ENCODE measurements around the gene KCNQ1OT1.

KCNQ1OT1 gene

DNA sequence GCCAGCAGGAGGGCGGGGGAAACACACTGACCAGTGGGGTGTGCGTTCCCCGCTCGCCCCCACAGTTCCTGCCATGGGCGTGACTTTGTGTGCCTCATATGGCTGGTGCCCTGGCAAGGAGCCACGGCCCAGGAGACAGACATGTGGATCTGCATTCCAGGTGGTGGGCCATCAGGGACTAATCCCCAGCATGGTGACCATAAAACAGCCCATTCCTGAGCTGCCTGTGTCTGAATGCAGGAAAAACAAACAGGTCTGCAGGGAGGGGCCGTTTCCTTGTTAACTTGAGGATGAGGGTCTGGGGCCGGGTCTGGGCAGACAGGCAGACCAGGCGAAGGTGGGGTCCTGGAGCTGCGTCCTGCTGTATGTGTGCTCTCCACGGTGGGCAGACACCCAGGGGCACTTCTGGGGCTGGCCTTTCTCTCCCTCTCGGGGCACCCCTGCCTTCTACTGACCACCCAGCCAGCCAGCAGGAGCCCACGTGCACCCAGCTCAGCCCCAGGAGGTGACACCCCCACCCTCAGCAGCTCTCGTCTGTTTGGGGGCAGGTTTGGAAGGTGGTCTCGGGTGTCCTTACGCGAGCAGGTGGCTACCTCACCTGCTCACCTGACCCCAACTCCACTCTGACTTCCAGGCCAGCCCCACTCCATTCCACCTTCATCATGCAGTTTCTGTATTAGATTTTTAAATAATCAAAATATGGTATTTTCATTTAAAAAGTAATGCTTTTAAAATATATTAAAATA, 120.3 kb downstream of the KCNQ1OT1 start:
- Histone ChIP-seq H2AFZ (ENCODE audit: low read length) (no peak overlapping the region), H2BK5ac (ENCODE audit: low read length) (no peak overlapping the region), H3K9ac (ENCODE audit: low read depth, low read length, poor library complexity) (peak overlapping the region; percentile 79), H3K14ac (ENCODE audit: low read length) (no peak overlapping the region), H2BK120ac (ENCODE audit: low read depth, low read length) (no peak overlapping the region), H3K27ac (replicated peaks; ENCODE audit: low read length) (no peak overlapping the region), H3K9me3 (replicated peaks in 1 of 2; ENCODE audit: control insufficient read depth in 2 of 2, insufficient read depth in 1 of 2, low read depth in 1 of 2, low read length in 2 of 2) (no peaks in the 10 kb centered on the region), H4K91ac (ENCODE audit: low read depth, low read length, poor library complexity) (no peak overlapping the region), H3K27me3 (ENCODE audit: control insufficient read depth in 3 of 3, insufficient read depth in 3 of 3, low read depth in 1 of 3, low read length in 3 of 3) (peaks cover 0 to 7% (median 0%) of the 10 kb centered on the region in 3 experiments), H3K23ac (ENCODE audit: low read depth, low read length, poor library complexity) (no peak overlapping the region), H3K4me2 (ENCODE audit: insufficient read depth, low read length, poor library complexity, severe bottlenecking) (no peak overlapping the region), H3K4ac (ENCODE audit: low read length) (no peak overlapping the region), H2AK5ac (ENCODE audit: low read depth, low read length) (peak overlapping the region; percentile 8), H3K79me1 (ENCODE audit: low read depth, low read length) (peaks cover 2% of the 10 kb centered on the region), H3K18ac (ENCODE audit: low read length) (peak overlapping the region; percentile 55), H3K4me3 (ENCODE audit: low read length in 2 of 2) (no peak overlapping the region), H2BK12ac (ENCODE audit: low read length) (no peak overlapping the region), H4K8ac (ENCODE audit: low read depth, low read length) (no peak overlapping the region), H2BK15ac (ENCODE audit: low read length) (peak overlapping the region; percentile 7), H3K4me1 (ENCODE audit: control insufficient read depth in 2 of 2, insufficient read depth in 1 of 2, low read depth in 1 of 2, low read length in 2 of 2) (peaks cover 0 to 11% of the 10 kb centered on the region in 2 donors), H3K36me3 (replicated peaks in 1 of 2; ENCODE audit: control insufficient read depth in 2 of 2, insufficient read depth in 2 of 2, low read length in 2 of 2) (no peaks in the 10 kb centered on the region)
- no peak for DNase-seq (ENCODE audit: low spot score)
- no CpG with 5 or more reads among the region's 17 CpGs for WGBS, 2 donors (ENCODE audit: extremely low coverage in 2 of 2, insufficient read length in 2 of 2, insufficient replicate concordance in 1 of 2)

DNA sequence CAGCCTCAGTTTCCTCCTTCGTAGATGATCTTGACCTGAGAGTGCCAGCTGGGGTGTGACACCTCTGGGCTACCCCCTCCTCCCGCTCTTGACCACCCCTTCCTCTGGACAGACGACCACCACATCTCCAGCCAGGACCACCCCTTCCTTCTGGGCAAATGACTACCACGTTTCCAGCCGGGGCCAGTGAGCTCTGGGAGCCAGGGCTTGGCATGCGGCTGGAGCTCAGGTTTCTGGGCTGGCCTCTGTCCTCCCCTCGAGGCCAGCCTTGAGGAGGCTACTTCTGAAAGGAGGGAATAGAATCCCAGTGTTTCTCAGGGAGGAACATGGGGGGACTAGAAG, 120.9 kb downstream of the KCNQ1OT1 start:
- H2BK120ac ChIP-seq (ENCODE audit: low read depth, low read length) = no peak overlapping the region
- peak overlapping the region; percentile 8 for H2AK5ac ChIP-seq (ENCODE audit: low read depth, low read length)
- no peak overlapping the region for H2BK12ac ChIP-seq (ENCODE audit: low read length)
- no peak overlapping the region for H3K27ac ChIP-seq (replicated peaks; ENCODE audit: low read length)
- H4K8ac ChIP-seq (ENCODE audit: low read depth, low read length) = no peak overlapping the region
- peak overlapping the region; percentile 7 for H2BK15ac ChIP-seq (ENCODE audit: low read length)
- peaks cover 0 to 11% of the 10 kb centered on the region in 2 donors for H3K4me1 ChIP-seq (ENCODE audit: control insufficient read depth in 2 of 2, insufficient read depth in 1 of 2, low read depth in 1 of 2, low read length in 2 of 2)
- H3K4me2 ChIP-seq (ENCODE audit: insufficient read depth, low read length, poor library complexity, severe bottlenecking) = no peak overlapping the region
- H3K4me3 ChIP-seq (ENCODE audit: low read length in 2 of 2) = no peak overlapping the region
- WGBS, 2 donors (ENCODE audit: extremely low coverage in 2 of 2, insufficient read length in 2 of 2, insufficient replicate concordance in 1 of 2) = no CpG with 5 or more reads among the region's 7 CpGs
- DNase-seq (ENCODE audit: low spot score) = no peak
- H3K36me3 ChIP-seq (replicated peaks in 1 of 2; ENCODE audit: control insufficient read depth in 2 of 2, insufficient read depth in 2 of 2, low read length in 2 of 2) = no peaks in the 10 kb centered on the region
- no peak overlapping the region for H3K9ac ChIP-seq (ENCODE audit: low read depth, low read length, poor library complexity)
- H2BK5ac ChIP-seq (ENCODE audit: low read length) = no peak overlapping the region
- peaks cover 2% of the 10 kb centered on the region for H3K79me1 ChIP-seq (ENCODE audit: low read depth, low read length)
- H3K27me3 ChIP-seq (ENCODE audit: control insufficient read depth in 3 of 3, insufficient read depth in 3 of 3, low read depth in 1 of 3, low read length in 3 of 3) = peaks cover 0 to 7% (median 0%) of the 10 kb centered on the region in 3 experiments
- H4K91ac ChIP-seq (ENCODE audit: low read depth, low read length, poor library complexity) = no peak overlapping the region
- H3K18ac ChIP-seq (ENCODE audit: low read length) = peak overlapping the region; percentile 55
- H3K14ac ChIP-seq (ENCODE audit: low read length) = no peak overlapping the region
- no peaks in the 10 kb centered on the region for H3K9me3 ChIP-seq (replicated peaks in 1 of 2; ENCODE audit: control insufficient read depth in 2 of 2, insufficient read depth in 1 of 2, low read depth in 1 of 2, low read length in 2 of 2)
- no peak overlapping the region for H3K4ac ChIP-seq (ENCODE audit: low read length)
- no peak overlapping the region for H3K23ac ChIP-seq (ENCODE audit: low read depth, low read length, poor library complexity)
- no peak overlapping the region for H2AFZ ChIP-seq (ENCODE audit: low read length)

DNA sequence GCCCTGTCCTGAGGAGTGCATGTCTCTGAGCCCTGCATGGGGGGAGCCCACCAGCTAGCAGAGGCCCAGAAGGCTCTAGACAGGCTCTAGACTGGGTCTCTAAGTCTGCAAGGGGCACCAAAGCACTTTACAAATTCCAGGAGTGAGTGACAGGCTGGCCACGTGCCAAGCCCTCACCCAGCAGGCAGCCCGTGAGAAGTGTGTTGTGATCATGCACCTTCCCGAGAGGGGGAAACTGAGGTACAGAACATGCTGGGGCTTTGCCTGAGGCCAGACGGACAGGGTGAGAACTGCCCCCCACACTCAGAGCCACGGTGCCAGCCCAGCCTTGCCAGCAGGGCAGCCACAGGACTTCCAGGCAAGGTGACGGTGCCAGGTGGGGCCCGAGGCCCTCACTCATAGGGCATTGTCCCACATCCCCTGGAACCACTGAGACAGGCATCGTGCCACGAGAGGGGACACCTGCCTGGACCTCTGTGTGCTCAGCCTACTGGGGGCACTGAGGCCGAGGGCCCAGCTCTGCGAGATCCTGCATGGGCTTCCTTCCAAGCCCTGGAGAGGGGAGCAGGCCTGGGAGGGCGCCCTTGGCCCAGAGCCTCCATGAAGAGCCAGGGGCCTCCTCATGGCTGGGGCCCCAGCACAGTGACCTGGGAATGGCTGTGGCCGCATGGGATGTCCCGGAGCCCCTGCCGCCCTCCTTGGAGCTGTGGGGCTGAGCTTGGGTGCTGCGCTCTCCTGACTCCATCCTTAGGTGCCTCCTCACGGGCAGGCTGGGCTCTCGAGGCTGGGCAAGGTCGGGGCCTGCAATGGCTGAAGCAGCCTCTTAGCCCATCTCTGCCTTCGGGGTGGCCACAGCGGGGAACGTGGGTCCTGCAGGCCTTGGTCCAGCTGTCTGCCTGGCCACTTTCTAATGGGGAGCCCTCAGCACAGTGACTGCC, 121.5 kb downstream of the KCNQ1OT1 start:
- no peak for DNase-seq (ENCODE audit: low spot score)
- Histone ChIP-seq H3K14ac (ENCODE audit: low read length) (peak overlapping the region; percentile 2), H3K36me3 (replicated peaks in 1 of 2; ENCODE audit: control insufficient read depth in 2 of 2, insufficient read depth in 2 of 2, low read length in 2 of 2) (no peaks in the 10 kb centered on the region), H3K27ac (replicated peaks; ENCODE audit: low read length) (no peak overlapping the region), H3K27me3 (ENCODE audit: control insufficient read depth in 3 of 3, insufficient read depth in 3 of 3, low read depth in 1 of 3, low read length in 3 of 3) (peaks cover 0 to 7% (median 0%) of the 10 kb centered on the region in 3 experiments), H2AK5ac (ENCODE audit: low read depth, low read length) (peak overlapping the region; percentile 8), H3K9me3 (replicated peaks in 1 of 2; ENCODE audit: control insufficient read depth in 2 of 2, insufficient read depth in 1 of 2, low read depth in 1 of 2, low read length in 2 of 2) (no peaks in the 10 kb centered on the region), H3K4me3 (ENCODE audit: low read length in 2 of 2) (no peak overlapping the region), H3K4ac (ENCODE audit: low read length) (no peak overlapping the region), H2BK12ac (ENCODE audit: low read length) (peak overlapping the region; percentile 14), H2AFZ (ENCODE audit: low read length) (no peak overlapping the region), H3K4me1 (ENCODE audit: control insufficient read depth in 2 of 2, insufficient read depth in 1 of 2, low read depth in 1 of 2, low read length in 2 of 2) (peaks cover 0 to 11% of the 10 kb centered on the region in 2 donors), H3K79me1 (ENCODE audit: low read depth, low read length) (peaks cover 2% of the 10 kb centered on the region), H4K8ac (ENCODE audit: low read depth, low read length) (no peak overlapping the region), H4K91ac (ENCODE audit: low read depth, low read length, poor library complexity) (no peak overlapping the region), H2BK15ac (ENCODE audit: low read length) (peak overlapping the region; percentile 83), H3K4me2 (ENCODE audit: insufficient read depth, low read length, poor library complexity, severe bottlenecking) (no peak overlapping the region), H3K23ac (ENCODE audit: low read depth, low read length, poor library complexity) (peak overlapping the region; percentile 17), H2BK5ac (ENCODE audit: low read length) (no peak overlapping the region), H3K9ac (ENCODE audit: low read depth, low read length, poor library complexity) (peak overlapping the region; percentile 27), H3K18ac (ENCODE audit: low read length) (peak overlapping the region; percentile 59), H2BK120ac (ENCODE audit: low read depth, low read length) (peak overlapping the region; percentile 67)
- no CpG with 5 or more reads among the region's 22 CpGs for WGBS, 2 donors (ENCODE audit: extremely low coverage in 2 of 2, insufficient read length in 2 of 2, insufficient replicate concordance in 1 of 2)

Measured in neuronal stem cell (in vitro differentiated cells).